ENCODE measurements around the gene STK39.

DNA sequence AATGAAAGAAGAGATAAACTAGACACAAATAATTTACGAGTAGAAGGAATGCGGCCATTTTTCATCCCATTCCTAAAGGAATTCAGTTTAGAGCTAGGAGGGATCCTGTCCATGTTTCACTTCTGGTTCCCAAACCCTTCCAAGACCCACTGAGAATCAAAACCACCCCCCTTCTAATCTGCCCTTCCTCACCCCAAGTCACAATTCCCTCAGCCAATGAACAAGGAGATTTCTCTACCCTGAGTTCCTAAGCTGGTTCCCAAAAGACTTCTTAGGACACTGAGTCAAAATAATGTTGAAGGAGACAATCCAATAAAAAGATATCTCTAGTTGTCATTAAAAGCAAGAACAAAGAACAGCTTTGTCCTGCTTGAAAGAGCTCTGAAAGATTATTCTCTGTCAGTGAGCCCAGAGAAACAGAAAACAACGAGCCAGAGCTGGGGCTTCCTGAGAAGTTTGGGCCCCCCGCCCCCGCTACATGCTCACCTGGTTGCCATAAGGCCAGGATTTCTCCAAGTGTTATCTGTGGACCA lies 45.7 kb downstream of the STK39 start:
- TF ChIP-seq, protein P1, sequence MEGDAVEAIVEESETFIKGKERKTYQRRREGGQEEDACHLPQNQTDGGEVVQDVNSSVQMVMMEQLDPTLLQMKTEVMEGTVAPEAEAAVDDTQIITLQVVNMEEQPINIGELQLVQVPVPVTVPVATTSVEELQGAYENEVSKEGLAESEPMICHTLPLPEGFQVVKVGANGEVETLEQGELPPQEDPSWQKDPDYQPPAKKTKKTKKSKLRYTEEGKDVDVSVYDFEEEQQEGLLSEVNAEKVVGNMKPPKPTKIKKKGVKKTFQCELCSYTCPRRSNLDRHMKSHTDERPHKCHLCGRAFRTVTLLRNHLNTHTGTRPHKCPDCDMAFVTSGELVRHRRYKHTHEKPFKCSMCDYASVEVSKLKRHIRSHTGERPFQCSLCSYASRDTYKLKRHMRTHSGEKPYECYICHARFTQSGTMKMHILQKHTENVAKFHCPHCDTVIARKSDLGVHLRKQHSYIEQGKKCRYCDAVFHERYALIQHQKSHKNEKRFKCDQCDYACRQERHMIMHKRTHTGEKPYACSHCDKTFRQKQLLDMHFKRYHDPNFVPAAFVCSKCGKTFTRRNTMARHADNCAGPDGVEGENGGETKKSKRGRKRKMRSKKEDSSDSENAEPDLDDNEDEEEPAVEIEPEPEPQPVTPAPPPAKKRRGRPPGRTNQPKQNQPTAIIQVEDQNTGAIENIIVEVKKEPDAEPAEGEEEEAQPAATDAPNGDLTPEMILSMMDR (IDR thresholded peaks at IDR 0.05) = no peak
- TF ChIP-seq POLR2A (IDR thresholded peaks at IDR 0.05) = no peak
